ENCODE results near the gene GAS2L2. TPM values are rescaled to one million over a fixed set of nuclear protein-coding genes. Genes with fewer than 3 reads are reported as not detected.

GAS2L2 gene
- total RNA-seq, 1 experiment from 2014 or later = not detected

DNA sequence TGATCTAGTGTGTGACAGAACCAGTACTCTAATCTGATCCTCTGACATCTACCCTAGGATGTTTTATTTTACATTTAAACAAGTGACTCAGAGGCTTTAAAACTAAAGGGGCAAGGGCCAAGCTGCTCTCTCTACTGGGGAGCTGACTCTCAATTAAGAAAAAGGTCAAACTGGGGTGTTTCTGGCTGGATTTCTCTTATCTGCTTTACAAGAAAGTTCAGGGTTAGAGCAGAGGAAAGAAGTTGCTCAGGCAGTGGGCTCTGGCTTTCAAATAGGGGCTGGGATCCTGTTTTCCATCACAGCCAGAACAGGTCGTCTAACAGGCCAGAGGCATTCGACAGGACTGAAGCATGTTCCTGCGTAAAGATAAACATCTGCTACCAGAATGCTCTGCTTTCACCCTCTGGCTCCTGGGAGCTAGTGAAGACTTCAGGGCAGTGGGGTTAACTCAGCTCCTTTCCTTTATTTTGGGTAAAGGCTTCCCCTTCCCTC is 33.9 kb upstream of the GAS2L2 start:
- H3K9me3 Mint-ChIP-seq (ENCODE audit: low read depth, unreplicated experiment) = no peaks in the 10 kb centered on the region
- no peak for DNase-seq
- CTCF ChIA-PET = interaction anchor here (1.0 kb wide), 1 partner anchor 23 kb away, joined by 3 read pairs; no protein-coding TSS in a partner anchor
- TF ChIP-seq, protein P1, sequence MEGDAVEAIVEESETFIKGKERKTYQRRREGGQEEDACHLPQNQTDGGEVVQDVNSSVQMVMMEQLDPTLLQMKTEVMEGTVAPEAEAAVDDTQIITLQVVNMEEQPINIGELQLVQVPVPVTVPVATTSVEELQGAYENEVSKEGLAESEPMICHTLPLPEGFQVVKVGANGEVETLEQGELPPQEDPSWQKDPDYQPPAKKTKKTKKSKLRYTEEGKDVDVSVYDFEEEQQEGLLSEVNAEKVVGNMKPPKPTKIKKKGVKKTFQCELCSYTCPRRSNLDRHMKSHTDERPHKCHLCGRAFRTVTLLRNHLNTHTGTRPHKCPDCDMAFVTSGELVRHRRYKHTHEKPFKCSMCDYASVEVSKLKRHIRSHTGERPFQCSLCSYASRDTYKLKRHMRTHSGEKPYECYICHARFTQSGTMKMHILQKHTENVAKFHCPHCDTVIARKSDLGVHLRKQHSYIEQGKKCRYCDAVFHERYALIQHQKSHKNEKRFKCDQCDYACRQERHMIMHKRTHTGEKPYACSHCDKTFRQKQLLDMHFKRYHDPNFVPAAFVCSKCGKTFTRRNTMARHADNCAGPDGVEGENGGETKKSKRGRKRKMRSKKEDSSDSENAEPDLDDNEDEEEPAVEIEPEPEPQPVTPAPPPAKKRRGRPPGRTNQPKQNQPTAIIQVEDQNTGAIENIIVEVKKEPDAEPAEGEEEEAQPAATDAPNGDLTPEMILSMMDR (IDR thresholded peaks at IDR 0.05; ENCODE audit: unreplicated experiment) = no peak
- no TSS peak for BruUV-seq (replicated peaks)
- H3K4me3 Mint-ChIP-seq (ENCODE audit: low read depth, unreplicated experiment) = no peak overlapping the region
- intact Hi-C loops (cut with micrococcal nuclease; ENCODE audit: unreplicated experiment) = no loop called here
- H3K27me3 Mint-ChIP-seq (ENCODE audit: unreplicated experiment) = peaks cover 5% of the 10 kb centered on the region
- no peaks in the 10 kb centered on the region for H3K36me3 Mint-ChIP-seq (ENCODE audit: insufficient read depth, unreplicated experiment)
- no peak overlapping the region for H3K27ac Mint-ChIP-seq (ENCODE audit: unreplicated experiment)
- peaks cover 12% of the 10 kb centered on the region for H3K4me1 Mint-ChIP-seq (ENCODE audit: low read depth, unreplicated experiment)

DNA sequence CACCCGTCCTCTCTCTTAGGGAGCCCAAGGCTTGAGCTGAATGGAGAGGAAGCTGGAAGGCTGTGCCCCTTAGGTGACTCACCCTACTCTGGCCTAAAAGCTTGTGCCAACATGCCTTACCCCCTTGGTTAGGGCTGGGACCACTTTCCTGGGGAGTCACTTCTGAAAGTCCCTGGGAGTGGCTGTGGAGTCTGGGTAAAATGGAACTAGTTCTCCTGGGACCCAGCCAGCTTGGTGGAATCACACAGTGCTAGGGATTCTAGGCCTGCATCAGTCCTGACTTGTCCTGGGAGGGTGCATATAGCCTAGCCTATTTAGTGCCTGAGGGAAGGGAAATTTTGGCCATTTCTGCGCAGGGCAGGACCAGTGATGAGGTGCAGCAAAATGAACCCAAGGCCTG is 31.9 kb upstream of the GAS2L2 start:
- intact Hi-C loops (cut with micrococcal nuclease; ENCODE audit: unreplicated experiment) = no loop called here
- Mint-ChIP-seq H3K4me3 (ENCODE audit: low read depth, unreplicated experiment) (no peak overlapping the region), H3K9me3 (ENCODE audit: low read depth, unreplicated experiment) (no peaks in the 10 kb centered on the region), H3K27ac (ENCODE audit: unreplicated experiment) (no peak overlapping the region), H3K27me3 (ENCODE audit: unreplicated experiment) (no peaks in the 10 kb centered on the region), H3K4me1 (ENCODE audit: low read depth, unreplicated experiment) (peaks cover 12% of the 10 kb centered on the region), H3K36me3 (ENCODE audit: insufficient read depth, unreplicated experiment) (no peaks in the 10 kb centered on the region)
- CTCF ChIA-PET = no interaction called here
- TF ChIP-seq, protein P1 (IDR thresholded peaks at IDR 0.05; ENCODE audit: unreplicated experiment) = no peak
- no peak for DNase-seq
- no TSS peak for BruUV-seq (replicated peaks)

DNA sequence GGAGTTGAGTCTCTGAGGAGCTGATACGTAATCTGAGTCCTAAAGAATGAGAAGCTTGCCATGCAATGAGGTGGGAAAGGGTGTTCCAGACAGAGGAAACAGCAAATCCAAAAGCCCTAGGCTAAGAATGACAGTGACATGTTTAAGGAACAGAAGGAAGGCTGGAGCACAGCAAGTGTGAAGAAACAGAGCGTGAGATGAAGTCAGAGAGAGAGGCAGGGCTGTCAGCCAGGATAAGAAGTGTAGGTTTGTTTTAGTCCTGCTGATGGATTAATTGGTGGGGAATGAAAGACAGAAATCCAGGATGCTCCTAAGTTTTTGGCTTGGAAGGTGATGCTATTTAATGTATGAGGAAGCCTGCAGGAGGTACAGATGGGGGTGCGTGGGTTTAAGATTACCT is 27.9 kb upstream of the GAS2L2 start:
- TF ChIP-seq, protein P1 (IDR thresholded peaks at IDR 0.05; ENCODE audit: unreplicated experiment) = no peak
- BruUV-seq (replicated peaks) = no TSS peak
- H3K36me3 Mint-ChIP-seq (ENCODE audit: insufficient read depth, unreplicated experiment) = no peaks in the 10 kb centered on the region
- H3K4me1 Mint-ChIP-seq (ENCODE audit: low read depth, unreplicated experiment) = no peaks in the 10 kb centered on the region
- no peak overlapping the region for H3K4me3 Mint-ChIP-seq (ENCODE audit: low read depth, unreplicated experiment)
- no peak for DNase-seq
- CTCF ChIA-PET = no interaction called here
- H3K27me3 Mint-ChIP-seq (ENCODE audit: unreplicated experiment) = no peaks in the 10 kb centered on the region
- no peaks in the 10 kb centered on the region for H3K9me3 Mint-ChIP-seq (ENCODE audit: low read depth, unreplicated experiment)
- intact Hi-C loops (cut with micrococcal nuclease; ENCODE audit: unreplicated experiment) = no loop called here
- H3K27ac Mint-ChIP-seq (ENCODE audit: unreplicated experiment) = no peak overlapping the region

DNA sequence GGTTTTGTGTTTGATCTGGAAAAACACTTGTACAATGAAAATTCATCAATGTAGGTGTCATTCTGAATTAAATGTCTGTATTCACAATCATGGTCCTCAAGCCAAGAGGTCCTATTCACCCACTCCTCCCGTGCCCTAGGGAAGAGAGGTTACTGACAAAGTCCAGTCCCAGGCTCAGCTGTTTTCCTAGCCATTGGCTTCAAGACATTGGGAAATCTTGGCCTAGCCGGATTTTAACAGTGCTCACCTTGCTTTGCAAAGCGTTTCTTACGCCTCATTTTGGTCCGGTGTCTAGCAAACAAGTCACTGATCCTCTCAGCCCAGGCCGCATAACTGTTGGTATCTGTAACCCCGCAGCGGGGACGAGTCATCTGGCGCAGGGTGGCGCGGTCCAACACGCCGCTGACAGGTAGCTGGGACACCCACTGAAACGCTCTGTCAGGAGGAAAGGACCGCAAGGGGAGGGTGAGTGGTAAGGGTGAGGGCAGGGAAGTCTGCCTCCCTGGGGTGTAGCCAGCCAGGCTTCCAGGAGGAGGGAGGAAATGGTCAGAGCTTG is 25.7 kb upstream of the GAS2L2 start:
- Mint-ChIP-seq H3K4me1 (ENCODE audit: low read depth, unreplicated experiment) (no peaks in the 10 kb centered on the region), H3K36me3 (ENCODE audit: insufficient read depth, unreplicated experiment) (no peaks in the 10 kb centered on the region), H3K27ac (ENCODE audit: unreplicated experiment) (no peak overlapping the region), H3K27me3 (ENCODE audit: unreplicated experiment) (peaks cover 10% of the 10 kb centered on the region), H3K4me3 (ENCODE audit: low read depth, unreplicated experiment) (no peak overlapping the region), H3K9me3 (ENCODE audit: low read depth, unreplicated experiment) (no peaks in the 10 kb centered on the region)
- TF ChIP-seq, protein P1 (IDR thresholded peaks at IDR 0.05; ENCODE audit: unreplicated experiment) = no peak
- BruUV-seq (replicated peaks) = no TSS peak
- CTCF ChIA-PET = interaction anchor here (1.7 kb wide), 1 partner anchor 14 kb away, joined by 4 read pairs; no protein-coding TSS in a partner anchor
- intact Hi-C loops (cut with micrococcal nuclease; ENCODE audit: unreplicated experiment) = no loop called here
- DNase-seq = no peak
